ENCODE results near the gene PLCG1.

- TF ChIP-seq REST (IDR thresholded peaks at IDR 0.05; ENCODE audit: insufficient read depth in 1 of 2, low read depth in 2 of 2, low read length in 2 of 2): no peak
- no peak for TF ChIP-seq POLR2AphosphoS5 (IDR thresholded peaks at IDR 0.05; ENCODE audit: low read depth, low read length)
- no peak for TF ChIP-seq FOXP2 (optimal IDR thresholded peaks at IDR 0.05; ENCODE audit: borderline replicate concordance, extremely low read depth, extremely low read length, insufficient read depth)
Observed at GRCh38 chr20:41154436-41155176, 17.3 kb downstream of the PLCG1 start.
